HepG2 (cell line): ENCODE measurements around the gene IL1B. TPM values are rescaled to one million over a fixed set of nuclear protein-coding genes. Genes with fewer than 3 reads are reported as not detected.

Source experiments
- ATAC-seq: fragments of 200-7000 bp; cut with Tn5 transposase; 3 replicates; pipeline ENCODE4 v1.9.1; 2020; ENCODE audit warnings: mild to moderate bottlenecking, moderate library complexity
- BruUV-seq: library from RNA; stranded (reverse); fragments of 400-500 nt; replicated peaks from 2 replicates; lab custom pipeline; 2021; lab: Mats Ljungman, UMichigan
- CTCF ChIA-PET: fragments of 300-600 bp; formaldehyde crosslinking; extraction: SDS; loops from one replicate; lab custom pipeline; 2021; ENCODE audit warnings: low total read pairs, inconsistent platforms, low intra/inter-chr PET ratio; lab: Yijun Ruan, JAX
- POLR2A ChIA-PET: fragments of 350-600 bp; sonication (Branson Sonifier 250); formaldehyde crosslinking; loops from one replicate; lab custom pipeline; 2020; ENCODE audit warnings: antibody characterized with exemption, inconsistent platforms; lab: Yijun Ruan, JAX
- DNase-seq: peaks from one replicate; pipeline ENCODE4 v3.0.0-alpha.2; 2015; ENCODE audit warnings: low spot score
- FAIRE-seq: peaks from 3 replicates; lab custom pipeline; 2011; peaks lifted over from hg19 to GRCh38; lab: Jason Lieb, UNC
- H2AFZ ChIP-seq: one replicate; pipeline ENCODE4 v1.6.1; 2011; ENCODE audit warnings: low read length, inconsistent platforms
- H3K27ac ChIP-seq: fragments of 300-600 bp; 3 replicates; pipeline ENCODE4 v1.8.0; 2011; ENCODE audit warnings: mixed run types, mild to moderate bottlenecking, mixed read lengths, low read length, inconsistent platforms; ENCODE audit not compliant: insufficient read depth; ENCODE audit errors: extremely low read length
- H3K27me3 ChIP-seq, 2 experiments: fragments of 200-600 bp in 1 of 2; 2 replicates in 1 of 2; 3 replicates in 1 of 2; pipeline versions ENCODE4 v1.6.0 to v1.8.0; 2011; ENCODE audit warnings: low read length in 2 of 2, mild to moderate bottlenecking in 2 of 2, moderate library complexity in 2 of 2, inconsistent platforms in 1 of 2; ENCODE audit not compliant: insufficient read depth in 2 of 2, control insufficient read depth in 1 of 2
- H3K36me3 ChIP-seq, 2 experiments: fragments of 200-600 bp in 1 of 2; replicated peaks in 1 of 2; 2 replicates in 1 of 2; 3 replicates in 1 of 2; pipeline versions ENCODE4 v1.5.1 to v1.8.0; 2011; ENCODE audit warnings: low read length in 2 of 2, inconsistent platforms in 1 of 2; ENCODE audit not compliant: insufficient read depth in 2 of 2, control insufficient read depth in 1 of 2
- H3K4me1 ChIP-seq: 2 replicates; pipeline ENCODE4 v1.5.1; 2012; ENCODE audit warnings: low read length, inconsistent platforms; ENCODE audit not compliant: insufficient read depth
- H3K4me2 ChIP-seq: 2 replicates; pipeline ENCODE4 v1.6.0; 2011; ENCODE audit warnings: low read depth, low read length, inconsistent platforms
- H3K4me3 ChIP-seq, 3 experiments: fragments of 200-600 bp in 1 of 3; sonication (generic), shearing (Covaris generic) in 1 of 3; replicated peaks in 1 of 3; 2 replicates each; pipeline ENCODE4 v1.5.1; 2011 to 2016; ENCODE audit warnings: low read length in 3 of 3, inconsistent platforms in 2 of 3, low read depth in 2 of 3, mild to moderate bottlenecking in 2 of 3, control low read depth in 1 of 3, mixed read lengths in 1 of 3; ENCODE audit not compliant: insufficient read depth in 1 of 3
- H3K79me2 ChIP-seq: one replicate; pipeline ENCODE4 v1.6.1; 2011; ENCODE audit warnings: low read length, inconsistent platforms; ENCODE audit not compliant: insufficient read depth
- H3K9ac ChIP-seq: 2 replicates; pipeline ENCODE4 v1.6.0; 2011; ENCODE audit warnings: mild to moderate bottlenecking, low read depth, low read length, inconsistent platforms; ENCODE audit not compliant: insufficient read depth
- H3K9me3 ChIP-seq: 2 replicates; pipeline ENCODE4 v1.5.1; 2012; ENCODE audit warnings: mild to moderate bottlenecking, low read length
- H4K20me1 ChIP-seq: 2 replicates; pipeline ENCODE4 v1.6.0; 2011; ENCODE audit warnings: inconsistent platforms, mild to moderate bottlenecking, low read length, moderate library complexity; ENCODE audit not compliant: insufficient read depth
- ARHGAP35 ChIP-seq: sonication (generic); formaldehyde crosslinking; IDR thresholded peaks from 2 replicates; pipeline ENCODE4 v1.9.0; 2022; ENCODE audit warnings: mild to moderate bottlenecking, inconsistent platforms, moderate library complexity, missing genetic modification reagents, borderline replicate concordance
- FOXP1 ChIP-seq, 2 experiments: fragments of 450-650 bp in 1 of 2; IDR thresholded peaks; 2 replicates each; pipeline ENCODE4 v1.6.1; 2017 to 2018; ENCODE audit warnings: antibody characterized with exemption in 1 of 2
- JUND ChIP-seq: sonication (generic); formaldehyde crosslinking; IDR thresholded peaks from 2 replicates; pipeline ENCODE4 v1.8.0; 2022; ENCODE audit warnings: mild to moderate bottlenecking, missing genetic modification reagents
- MEIS2 ChIP-seq: sonication (generic); formaldehyde crosslinking; IDR thresholded peaks from 2 replicates; pipeline ENCODE4 v1.9.0; 2021; ENCODE audit warnings: mild to moderate bottlenecking, missing genetic modification reagents
- SUZ12 ChIP-seq: fragments of 150-350 bp; IDR thresholded peaks from 2 replicates; pipeline ENCODE4 v1.6.1; 2014; ENCODE audit warnings: low read depth, low read length
- ZNF883 ChIP-seq: sonication (generic); formaldehyde crosslinking; IDR thresholded peaks from 2 replicates; pipeline ENCODE4 v1.5.1; 2020; ENCODE audit warnings: mild to moderate bottlenecking, missing genetic modification reagents; ENCODE audit errors: not compliant biosample characterization
- ZNF891 ChIP-seq: sonication (generic); formaldehyde crosslinking; IDR thresholded peaks from 2 replicates; pipeline ENCODE4 v1.5.0; 2020; ENCODE audit warnings: mild to moderate bottlenecking, missing genetic modification reagents
- WGBS: methylation state at CpG from one replicate; pipeline ENCODE4 v1.1.6; 2017; ENCODE audit warnings: low lambda C conversion rate; 5-methylcytosine and 5-hydroxymethylcytosine counted together
- in situ Hi-C: cut with HindIII; loops from 2 replicates; pipeline ENCODE4 v1.10.0; 2017; ENCODE audit warnings: low pct_unique_long_range_greater_than_20kb; ENCODE audit not compliant: extremely low pct_ligation_motif_present
- intact Hi-C: fragments of 100-400 bp; cut with micrococcal nuclease; formaldehyde crosslinking; loops from one replicate; pipeline ENCODE4 v1.10.0; 2022; ENCODE audit not compliant: unreplicated experiment
- polyA plus RNA-seq, 8 experiments: library from polyadenylated mRNA; depleted of rRNA in 3 of 8; stranded (reverse) in 7 of 8; unstranded in 1 of 8; fragments of >200 nt; fragmentation: Illumina TruSeq in 4 of 8; extraction: Trizol in 4 of 8; gene quantifications; 2 replicates each; pipeline versions ENCODE4 v1.2.1 to v1.2.3, GENCODE V29; 2011 to 2016; ENCODE audit warnings: low read depth in 4 of 8, missing spikeins in 1 of 8, mixed read lengths in 1 of 8; ENCODE audit not compliant: insufficient read depth in 1 of 8
- total RNA-seq, 5 experiments: library from RNA; depleted of rRNA; stranded (reverse); fragments of >200 nt; fragmentation: Illumina TruSeq; extraction: Trizol; gene quantifications; 2 replicates each; pipeline ENCODE4 v1.2.3, GENCODE V29; 2016; ENCODE audit warnings: low read depth in 1 of 5
- TF ChIP-seq, protein P1 (sequence below): sonication (generic); formaldehyde crosslinking; IDR thresholded peaks from 2 replicates; pipeline ENCODE4 v1.5.0; 2020; ENCODE audit warnings: mild to moderate bottlenecking, missing genetic modification reagents, borderline replicate concordance
- TF ChIP-seq, protein P2 (sequence below): sonication (generic); formaldehyde crosslinking; conservative IDR thresholded peaks from 2 replicates; pipeline ENCODE4 v1.4.0; 2020; ENCODE audit warnings: mild to moderate bottlenecking, missing genetic modification reagents, moderate library complexity
- TF ChIP-seq, protein P3 (sequence below): sonication (generic); formaldehyde crosslinking; IDR thresholded peaks from 2 replicates; pipeline ENCODE4 v1.5.0; 2020; ENCODE audit warnings: missing genetic modification reagents, mild to moderate bottlenecking, borderline replicate concordance

Gene IL1B
- total and polyA plus RNA-seq, 2 of the 13 experiments (the other 11 are each of a cell fraction or from before 2014, with no cell fraction given) = 0.18 TPM; not detected in 1

DNA sequence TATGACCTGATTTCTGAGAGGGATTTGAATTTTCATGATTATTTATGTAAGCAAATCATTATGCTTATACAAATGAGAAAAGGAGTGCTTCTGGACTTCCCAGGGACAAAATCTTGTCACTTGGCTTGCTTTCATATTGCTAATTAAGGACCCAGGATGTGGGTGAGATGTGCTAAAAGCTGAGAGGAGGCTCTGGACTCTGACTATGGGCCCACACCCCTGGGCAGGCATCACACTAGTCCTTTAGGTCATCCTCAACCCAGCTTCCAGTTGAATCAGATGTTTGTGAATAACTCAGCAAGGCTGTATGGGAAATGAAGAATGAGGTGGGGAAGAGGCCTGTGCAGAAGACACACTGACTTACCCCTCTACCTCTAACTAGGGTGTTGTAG, 11.9 kb downstream of the IL1B start:
- Histone ChIP-seq H3K27me3 (no peaks in the 10 kb centered on the region), H3K36me3 (no peaks in the 10 kb centered on the region), H3K4me1 (peaks cover 31% of the 10 kb centered on the region), H3K9me3 (no peaks in the 10 kb centered on the region), H3K4me3 (no peak overlapping the region), H3K79me2 (no peaks in the 10 kb centered on the region), H4K20me1 (no peaks in the 10 kb centered on the region), H3K4me2 (no peak overlapping the region), H3K27ac (no peak overlapping the region), H2AFZ (no peak overlapping the region), H3K9ac (no peak overlapping the region)
- FAIRE-seq (no peak), ATAC-seq (no peak), DNase-seq (no peak)
- CTCF ChIA-PET = no interaction called here
- TF ChIP-seq, protein P1, sequence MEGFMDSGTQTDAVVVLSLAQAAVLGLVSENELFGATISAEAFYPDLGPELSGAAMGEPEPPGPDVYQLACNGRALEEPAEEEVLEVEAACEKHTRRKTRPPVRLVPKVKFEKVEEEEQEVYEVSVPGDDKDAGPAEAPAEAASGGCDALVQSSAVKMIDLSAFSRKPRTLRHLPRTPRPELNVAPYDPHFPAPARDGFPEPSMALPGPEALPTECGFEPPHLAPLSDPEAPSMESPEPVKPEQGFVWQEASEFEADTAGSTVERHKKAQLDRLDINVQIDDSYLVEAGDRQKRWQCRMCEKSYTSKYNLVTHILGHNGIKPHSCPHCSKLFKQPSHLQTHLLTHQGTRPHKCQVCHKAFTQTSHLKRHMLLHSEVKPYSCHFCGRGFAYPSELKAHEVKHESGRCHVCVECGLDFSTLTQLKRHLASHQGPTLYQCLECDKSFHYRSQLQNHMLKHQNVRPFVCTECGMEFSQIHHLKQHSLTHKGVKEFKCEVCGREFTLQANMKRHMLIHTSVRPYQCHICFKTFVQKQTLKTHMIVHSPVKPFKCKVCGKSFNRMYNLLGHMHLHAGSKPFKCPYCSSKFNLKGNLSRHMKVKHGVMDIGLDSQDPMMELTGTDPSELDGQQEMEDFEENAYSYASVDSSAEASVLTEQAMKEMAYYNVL = no peak
- TF ChIP-seq ZNF883 (no peak), FOXP1 (IDR thresholded peaks at IDR 0.05) (no peak), FOXP1 (CRISPR knock-in tag; IDR thresholded peaks at IDR 0.05) (no peak)
- intact Hi-C loops = no loop called here
- POLR2A ChIA-PET = no interaction called here
- in situ Hi-C loops = no loop called here
- no TSS peak for BruUV-seq

DNA sequence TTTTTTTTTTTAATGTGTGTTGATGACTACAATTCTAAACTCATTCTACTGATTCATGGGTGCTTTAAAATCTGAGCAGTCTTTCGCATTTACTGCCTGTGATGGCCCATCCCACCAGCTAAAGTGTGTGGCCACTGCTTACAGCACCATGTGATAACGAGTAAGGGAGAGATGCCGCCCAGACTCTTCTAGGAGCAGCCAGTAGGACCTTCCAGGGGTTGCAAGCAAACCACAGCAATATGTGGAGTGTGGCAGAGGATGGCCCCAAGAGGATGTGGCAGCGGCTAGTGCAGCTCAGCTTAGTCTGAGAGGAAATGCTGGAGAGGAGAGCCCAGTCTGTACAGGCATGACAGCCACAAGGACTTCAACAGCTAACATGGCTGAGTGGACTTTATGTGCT, 14.9 kb downstream of the IL1B start:
- ATAC-seq = no peak
- peaks cover 61% of the 10 kb centered on the region for H3K4me1 ChIP-seq
- H3K79me2 ChIP-seq = no peaks in the 10 kb centered on the region
- H3K4me2 ChIP-seq = no peak overlapping the region
- POLR2A ChIA-PET = no interaction called here
- in situ Hi-C loops (no loop called here), intact Hi-C loops (no loop called here)
- H3K36me3 ChIP-seq = no peaks in the 10 kb centered on the region
- H3K27ac ChIP-seq = no peak overlapping the region
- H2AFZ ChIP-seq = no peak overlapping the region
- H3K9me3 ChIP-seq = no peaks in the 10 kb centered on the region
- H4K20me1 ChIP-seq = no peaks in the 10 kb centered on the region
- H3K27me3 ChIP-seq = no peaks in the 10 kb centered on the region
- no peak overlapping the region for H3K9ac ChIP-seq
- 98% methylated on average over 4 of the region's 4 CpGs for WGBS
- DNase-seq = no peak
- no peak overlapping the region for H3K4me3 ChIP-seq
- no peak for FAIRE-seq
- no TSS peak for BruUV-seq
- CTCF ChIA-PET = no interaction called here
- TF ChIP-seq JUND = no peak
- TF ChIP-seq ARHGAP35 (CRISPR knock-in tag) = no peak
- no peak for TF ChIP-seq SUZ12
- TF ChIP-seq, protein P2, sequence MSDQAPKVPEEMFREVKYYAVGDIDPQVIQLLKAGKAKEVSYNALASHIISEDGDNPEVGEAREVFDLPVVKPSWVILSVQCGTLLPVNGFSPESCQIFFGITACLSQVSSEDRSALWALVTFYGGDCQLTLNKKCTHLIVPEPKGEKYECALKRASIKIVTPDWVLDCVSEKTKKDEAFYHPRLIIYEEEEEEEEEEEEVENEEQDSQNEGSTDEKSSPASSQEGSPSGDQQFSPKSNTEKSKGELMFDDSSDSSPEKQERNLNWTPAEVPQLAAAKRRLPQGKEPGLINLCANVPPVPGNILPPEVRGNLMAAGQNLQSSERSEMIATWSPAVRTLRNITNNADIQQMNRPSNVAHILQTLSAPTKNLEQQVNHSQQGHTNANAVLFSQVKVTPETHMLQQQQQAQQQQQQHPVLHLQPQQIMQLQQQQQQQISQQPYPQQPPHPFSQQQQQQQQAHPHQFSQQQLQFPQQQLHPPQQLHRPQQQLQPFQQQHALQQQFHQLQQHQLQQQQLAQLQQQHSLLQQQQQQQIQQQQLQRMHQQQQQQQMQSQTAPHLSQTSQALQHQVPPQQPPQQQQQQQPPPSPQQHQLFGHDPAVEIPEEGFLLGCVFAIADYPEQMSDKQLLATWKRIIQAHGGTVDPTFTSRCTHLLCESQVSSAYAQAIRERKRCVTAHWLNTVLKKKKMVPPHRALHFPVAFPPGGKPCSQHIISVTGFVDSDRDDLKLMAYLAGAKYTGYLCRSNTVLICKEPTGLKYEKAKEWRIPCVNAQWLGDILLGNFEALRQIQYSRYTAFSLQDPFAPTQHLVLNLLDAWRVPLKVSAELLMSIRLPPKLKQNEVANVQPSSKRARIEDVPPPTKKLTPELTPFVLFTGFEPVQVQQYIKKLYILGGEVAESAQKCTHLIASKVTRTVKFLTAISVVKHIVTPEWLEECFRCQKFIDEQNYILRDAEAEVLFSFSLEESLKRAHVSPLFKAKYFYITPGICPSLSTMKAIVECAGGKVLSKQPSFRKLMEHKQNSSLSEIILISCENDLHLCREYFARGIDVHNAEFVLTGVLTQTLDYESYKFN (CRISPR knock-in tag) = no peak
- TF ChIP-seq MEIS2 = no peak
- no peak for TF ChIP-seq ZNF891 (CRISPR knock-in tag)
- TF ChIP-seq, protein P3, sequence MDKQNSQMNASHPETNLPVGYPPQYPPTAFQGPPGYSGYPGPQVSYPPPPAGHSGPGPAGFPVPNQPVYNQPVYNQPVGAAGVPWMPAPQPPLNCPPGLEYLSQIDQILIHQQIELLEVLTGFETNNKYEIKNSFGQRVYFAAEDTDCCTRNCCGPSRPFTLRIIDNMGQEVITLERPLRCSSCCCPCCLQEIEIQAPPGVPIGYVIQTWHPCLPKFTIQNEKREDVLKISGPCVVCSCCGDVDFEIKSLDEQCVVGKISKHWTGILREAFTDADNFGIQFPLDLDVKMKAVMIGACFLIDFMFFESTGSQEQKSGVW (CRISPR knock-in tag) = no peak
